Activated T-helper 9 cell treated with anti-CD3 and anti-CD28 coated beads, Interleukin-2, amount 50 U/mL, for 16 hours (primary cell): Measurements from ENCODE around the gene SESTD1.

ENCODE experiments used
- DNase-seq: peaks from one replicate; pipeline ENCODE4 v3.0.0-alpha.2; 2020; ENCODE audit warnings: low read depth

Gene SESTD1

GRCh38 chr2:179184610-179185009 lies 80.0 kb downstream of the SESTD1 start:
- no peak for DNase-seq

DNA sequence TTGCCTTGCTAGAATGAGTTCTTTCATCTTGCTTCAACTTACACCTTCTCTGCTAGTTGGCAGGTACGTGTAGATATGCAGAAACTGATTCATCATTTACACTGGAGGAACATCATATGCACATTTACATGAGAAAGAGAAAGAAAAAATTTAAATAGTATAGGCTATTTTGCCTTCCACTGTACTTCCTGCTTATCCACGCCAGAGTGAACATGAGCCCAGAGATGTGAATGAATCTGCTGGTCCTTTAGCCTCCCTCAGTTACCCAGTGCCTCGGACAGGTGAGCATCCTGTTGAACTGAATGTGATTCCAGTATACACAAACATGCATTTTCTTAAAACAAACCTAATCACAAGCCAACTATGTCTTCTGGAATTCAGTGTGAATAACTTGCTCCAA lies 83.6 kb downstream of the SESTD1 start:
- DNase-seq, result no peak

- DNase-seq, result no peak
Observed at GRCh38 chr2:179180242-179180641, 84.4 kb downstream of the SESTD1 start.

GRCh38 chr2:179179719-179180118 lies 84.9 kb downstream of the SESTD1 start:
- no peak for DNase-seq

DNA sequence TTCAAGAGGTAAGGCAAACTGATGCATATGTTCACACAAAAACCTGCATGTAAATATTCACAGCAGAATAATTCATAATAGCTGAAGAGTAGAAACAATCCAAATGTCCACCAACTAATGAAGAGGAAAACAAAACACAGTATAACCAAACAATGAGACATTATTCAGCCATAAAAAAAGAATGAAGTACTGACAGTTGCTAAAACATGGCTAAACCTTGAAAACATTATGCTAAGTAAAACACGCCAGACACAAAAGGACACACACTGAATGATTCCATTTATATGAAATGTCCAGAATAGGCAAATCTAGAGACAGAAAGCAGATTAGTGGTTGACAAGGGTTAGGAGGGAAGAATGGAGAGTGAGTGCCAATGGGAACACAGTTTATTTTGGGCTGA lies 86.9 kb downstream of the SESTD1 start:
- no peak for DNase-seq

GRCh38 chr2:179174240-179174639 lies 90.4 kb downstream of the SESTD1 start:
- DNase-seq, result no peak

- DNase-seq, result no peak
Observed at GRCh38 chr2:179172894-179173293, 91.7 kb downstream of the SESTD1 start.

GRCh38 chr2:179171371-179171770 lies 93.3 kb downstream of the SESTD1 start:
- DNase-seq, result no peak

GRCh38 chr2:179170901-179171300 lies 93.7 kb downstream of the SESTD1 start:
- DNase-seq, result no peak

DNA sequence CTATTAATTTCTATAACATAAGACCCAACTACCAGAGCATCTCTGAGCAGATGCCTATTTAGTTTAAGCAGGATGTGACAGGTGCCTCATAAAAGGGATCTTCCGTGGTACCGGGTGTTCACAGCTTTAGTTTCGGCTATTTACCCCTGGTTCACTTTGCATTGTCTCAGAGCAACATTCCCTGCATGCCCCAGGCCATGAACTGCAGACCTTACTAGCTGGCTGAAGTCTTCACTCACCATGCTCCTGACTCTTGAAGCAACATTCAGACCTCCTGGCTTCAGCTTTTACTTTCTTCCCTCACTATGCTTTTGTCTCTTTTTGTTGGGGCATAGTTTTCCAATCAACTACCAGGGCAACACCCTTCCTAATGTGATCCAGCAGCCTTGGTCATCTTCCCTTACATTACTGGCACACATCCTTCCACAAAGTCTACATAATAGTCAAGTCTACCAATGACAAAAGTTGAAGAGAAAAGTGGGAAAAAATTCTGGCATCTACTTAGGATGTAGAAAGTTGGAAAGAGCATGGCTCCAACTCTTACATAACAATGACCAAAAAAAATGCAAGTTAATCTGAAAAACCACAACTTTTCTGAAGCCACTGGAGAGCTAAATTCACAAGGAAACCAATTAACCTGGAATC lies 99.2 kb downstream of the SESTD1 start:
- no peak for DNase-seq

- DNase-seq, result no peak
Observed at GRCh38 chr2:179141206-179141605, 123.4 kb downstream of the SESTD1 start.

GRCh38 chr2:179140571-179140970 lies 124.1 kb downstream of the SESTD1 start:
- no peak for DNase-seq

DNA sequence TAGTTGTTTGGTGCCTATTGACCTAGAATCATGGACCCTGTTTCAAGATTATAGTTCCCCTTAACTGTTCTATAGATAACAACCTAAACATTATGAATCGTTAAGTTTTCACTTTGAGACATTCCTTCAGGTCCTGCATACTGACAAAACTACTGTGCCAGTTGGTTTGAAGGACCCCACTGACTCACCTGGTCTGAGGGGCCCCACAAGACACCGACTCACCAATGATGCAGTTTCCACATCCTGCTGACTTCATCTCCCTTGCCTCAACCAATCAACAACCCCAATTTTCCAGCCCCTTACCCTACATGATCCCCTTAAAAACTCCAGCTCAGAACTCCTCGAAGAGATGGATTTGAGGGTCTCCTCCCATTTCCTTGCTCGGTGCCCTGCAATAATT lies 125.1 kb downstream of the SESTD1 start:
- DNase-seq, result no peak

DNA sequence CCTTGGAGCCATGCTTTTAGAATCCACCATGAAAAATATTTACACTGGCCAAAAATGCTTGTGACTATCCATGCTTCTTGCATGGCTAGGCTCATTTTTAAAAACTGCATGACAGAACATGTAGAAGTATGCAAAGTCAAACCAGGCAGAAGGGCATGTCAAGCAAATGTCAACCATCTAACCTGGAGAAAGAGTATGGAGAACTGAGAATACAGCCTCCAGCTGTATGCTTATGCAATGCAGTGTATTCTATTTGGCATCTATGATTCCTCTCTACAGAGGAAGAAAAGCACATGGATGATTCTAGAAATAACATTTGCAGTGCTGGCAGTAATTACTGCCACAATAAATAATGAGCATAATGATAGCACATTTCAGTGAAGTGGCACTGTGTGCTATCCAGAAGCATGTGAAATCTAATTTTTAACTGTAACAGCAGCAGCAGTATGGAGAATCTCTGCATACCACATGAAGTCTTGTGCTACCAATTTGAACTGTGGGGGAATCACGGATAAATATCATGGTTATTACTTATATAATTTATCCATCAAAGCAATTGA lies 127.4 kb downstream of the SESTD1 start:
- no peak for DNase-seq

- DNase-seq, result no peak
Observed at GRCh38 chr2:179133016-179133415, 131.6 kb downstream of the SESTD1 start.

DNA sequence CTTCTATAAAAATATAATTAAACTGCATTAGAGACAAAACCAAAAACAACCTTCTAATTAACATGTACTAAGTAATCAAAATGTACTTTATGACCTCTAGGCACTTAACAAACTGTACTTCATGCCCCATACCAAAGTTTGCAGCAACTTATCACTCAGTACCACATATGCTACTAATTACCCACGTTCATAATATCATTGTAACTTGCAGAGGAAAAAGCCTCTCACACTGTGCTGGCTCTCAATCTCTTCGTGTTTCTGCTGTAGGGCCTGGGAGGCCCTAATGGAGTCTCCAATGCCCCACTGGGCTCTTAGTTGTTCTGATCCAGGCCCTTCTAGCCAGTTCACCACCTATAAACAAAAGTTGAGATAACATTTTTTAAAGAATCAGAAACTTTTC lies 132.6 kb downstream of the SESTD1 start:
- DNase-seq, result no peak

GRCh38 chr2:179130560-179130959 lies 134.1 kb downstream of the SESTD1 start:
- DNase-seq, result no peak

DNA sequence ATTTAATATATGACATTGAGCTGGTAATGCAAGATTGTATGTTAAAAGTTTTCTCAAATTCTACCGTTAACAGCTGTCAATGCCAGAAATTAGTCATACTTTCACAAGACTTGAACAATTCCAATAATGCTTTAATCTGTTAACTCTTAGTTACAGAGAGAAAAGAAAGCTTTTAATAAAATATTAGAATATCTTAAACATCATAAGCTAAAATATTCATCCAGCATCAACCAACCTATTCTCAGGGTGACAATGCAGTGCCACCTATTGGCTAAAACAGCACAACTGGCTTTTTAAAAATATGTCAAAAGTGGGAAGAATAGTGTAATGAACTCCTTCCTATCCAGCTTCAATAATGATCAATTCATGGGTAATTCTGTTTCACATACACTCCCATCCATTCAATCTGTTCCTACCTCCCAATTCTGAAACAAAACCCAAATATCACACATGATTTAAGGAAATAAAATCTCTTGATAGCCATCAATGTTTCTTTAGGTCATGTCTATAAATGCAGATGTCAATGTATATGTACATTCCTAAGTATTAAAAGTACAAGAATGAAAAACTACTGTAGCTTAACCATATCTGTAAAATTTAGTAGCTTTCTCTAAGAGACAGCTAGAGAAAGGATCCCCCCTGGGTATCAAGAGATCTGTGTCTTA lies 134.9 kb downstream of the SESTD1 start:
- DNase-seq, result no peak

- no peak for DNase-seq
Observed at GRCh38 chr2:179125404-179125803, 139.2 kb downstream of the SESTD1 start.

GRCh38 chr2:179124282-179124681 lies 140.3 kb downstream of the SESTD1 start:
- DNase-seq, result no peak

DNA sequence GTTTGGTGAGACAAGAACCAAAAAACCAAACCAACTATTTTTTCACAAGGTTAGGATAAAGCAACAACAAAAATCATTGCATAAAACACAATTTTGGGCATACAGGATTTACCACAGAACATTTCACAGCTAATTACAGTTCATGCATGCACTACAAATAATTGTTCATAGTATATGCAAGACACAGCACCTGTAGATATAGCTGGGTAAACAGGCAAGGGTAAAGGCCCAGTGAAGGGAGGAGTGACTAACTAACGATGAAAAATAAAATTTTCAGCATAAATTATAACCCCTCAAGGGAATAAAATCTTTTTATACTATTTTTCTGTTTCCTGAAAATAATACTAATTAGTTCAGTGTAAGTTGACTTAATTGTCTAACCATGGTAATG lies 141.4 kb downstream of the SESTD1 start:
- DNase-seq, result no peak

- no peak for DNase-seq
Observed at GRCh38 chr2:179107737-179108136, 156.9 kb downstream of the SESTD1 start.

DNA sequence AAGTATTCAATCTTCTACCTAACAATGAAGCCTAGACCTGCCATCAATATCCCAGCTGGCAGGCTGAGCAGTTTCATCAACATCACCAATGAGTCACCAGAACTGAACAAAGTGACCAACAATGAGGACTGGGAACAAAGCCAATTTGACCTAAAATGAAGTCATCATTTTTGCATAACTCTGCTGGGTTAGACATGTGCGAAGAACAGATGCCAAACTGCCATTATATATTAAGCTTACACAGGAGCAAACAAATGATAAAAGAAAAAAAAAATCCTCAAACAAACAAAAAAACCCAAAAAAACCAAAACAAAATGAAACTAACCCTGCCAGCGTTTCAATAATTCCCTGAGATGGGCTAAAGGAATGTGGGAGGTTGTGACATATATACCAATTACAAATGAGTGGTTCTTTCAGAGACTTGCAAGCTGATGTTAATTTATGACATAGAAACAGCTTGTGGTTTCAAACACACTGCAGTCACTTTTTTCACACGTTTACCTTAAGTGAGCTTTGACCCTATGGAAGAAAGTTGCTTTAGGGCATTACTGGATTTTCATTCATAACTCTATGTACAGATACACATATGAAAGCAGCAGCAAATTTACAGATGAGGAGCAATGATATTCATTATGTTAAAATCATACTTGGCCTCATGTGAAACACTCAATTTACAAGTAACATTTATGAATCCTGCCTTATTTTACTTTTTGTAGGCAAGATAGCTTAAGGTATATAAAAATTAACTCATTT lies 157.8 kb downstream of the SESTD1 start:
- no peak for DNase-seq
